ENCODE data around the gene SHISA8.

- TF ChIP-seq CTCF (IDR thresholded peaks at IDR 0.05) (no peak), POLR2A (IDR thresholded peaks at IDR 0.05) (no peak), POLR2AphosphoS5 (IDR thresholded peaks at IDR 0.05) (no peak), EP300 (IDR thresholded peaks at IDR 0.05) (no peak)
Observed at GRCh38 chr22:41870786-41871185, 44.1 kb downstream of the SHISA8 start.

Data from upper lobe of left lung (tissue), 4 donors.